LHCN-M2 (cell line): ENCODE results near the gene GTPBP1. TPM values are rescaled to one million over a fixed set of nuclear protein-coding genes. Genes with fewer than 3 reads are reported as not detected.

ENCODE experiments used
- DNase-seq: peaks from one replicate; pipeline ENCODE4 v3.0.0-alpha.2; 2012; ENCODE audit warnings: low read depth
- total RNA-seq: library from RNA; depleted of rRNA; stranded (reverse); fragments of >200 nt; gene quantifications from 2 replicates; pipeline ENCODE4 v1.2.3, GENCODE V29; 2014

The GTPBP1 gene
- total RNA-seq, 1 experiment from 2014 or later = 24.5 TPM

DNA sequence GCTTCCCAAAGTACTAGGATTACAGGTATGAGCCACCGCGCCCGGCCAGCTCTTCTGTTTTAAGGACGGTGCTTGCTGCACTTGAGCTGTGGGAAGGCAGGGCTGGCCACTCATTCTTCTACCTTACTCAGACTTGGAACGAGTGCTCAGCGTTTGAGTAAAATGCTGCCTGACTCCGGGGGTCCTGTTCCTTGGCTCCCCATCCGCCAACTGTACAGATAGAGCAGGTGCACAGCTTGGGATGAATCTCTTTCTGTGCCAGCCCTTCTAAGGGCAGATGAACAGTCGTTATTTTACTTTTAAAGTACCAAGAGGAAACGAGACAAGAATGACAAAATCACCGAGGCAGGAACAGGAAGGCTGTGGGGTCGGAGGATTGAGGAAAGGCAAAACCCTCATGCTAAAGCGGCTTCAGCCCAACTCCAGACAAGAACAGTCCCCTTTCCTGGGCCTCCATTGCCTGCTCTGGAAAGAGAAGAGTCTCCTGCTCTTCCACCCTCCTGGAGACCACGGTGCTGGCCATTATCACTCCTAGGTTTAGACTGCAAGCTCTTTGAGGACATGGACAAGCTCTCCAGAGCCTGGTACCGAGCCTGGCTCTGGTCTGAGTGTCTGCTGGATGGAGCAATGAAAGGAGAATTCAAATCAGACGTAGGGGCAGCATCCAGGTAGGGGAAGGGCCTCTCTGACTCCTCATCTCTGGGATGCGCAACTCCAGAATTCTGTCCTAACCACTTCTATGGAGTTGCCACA, 51.1 kb downstream of the GTPBP1 start:
- DNase-seq = no peak

DNA sequence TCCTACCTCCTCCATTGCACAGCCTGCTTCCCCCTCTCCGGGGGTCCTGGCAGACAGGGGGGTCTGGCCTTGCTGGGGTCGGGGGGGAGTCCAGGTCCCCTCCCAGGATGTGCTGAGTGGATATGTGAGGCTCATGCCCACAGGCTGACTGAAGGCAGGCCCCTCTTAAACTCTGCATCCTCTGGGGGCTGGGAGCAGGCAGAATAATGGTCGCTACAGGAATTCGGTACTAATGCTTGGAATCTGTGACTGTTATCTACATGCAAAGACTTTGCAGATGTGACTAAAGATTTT, 51.7 kb downstream of the GTPBP1 start:
- no peak for DNase-seq

DNA sequence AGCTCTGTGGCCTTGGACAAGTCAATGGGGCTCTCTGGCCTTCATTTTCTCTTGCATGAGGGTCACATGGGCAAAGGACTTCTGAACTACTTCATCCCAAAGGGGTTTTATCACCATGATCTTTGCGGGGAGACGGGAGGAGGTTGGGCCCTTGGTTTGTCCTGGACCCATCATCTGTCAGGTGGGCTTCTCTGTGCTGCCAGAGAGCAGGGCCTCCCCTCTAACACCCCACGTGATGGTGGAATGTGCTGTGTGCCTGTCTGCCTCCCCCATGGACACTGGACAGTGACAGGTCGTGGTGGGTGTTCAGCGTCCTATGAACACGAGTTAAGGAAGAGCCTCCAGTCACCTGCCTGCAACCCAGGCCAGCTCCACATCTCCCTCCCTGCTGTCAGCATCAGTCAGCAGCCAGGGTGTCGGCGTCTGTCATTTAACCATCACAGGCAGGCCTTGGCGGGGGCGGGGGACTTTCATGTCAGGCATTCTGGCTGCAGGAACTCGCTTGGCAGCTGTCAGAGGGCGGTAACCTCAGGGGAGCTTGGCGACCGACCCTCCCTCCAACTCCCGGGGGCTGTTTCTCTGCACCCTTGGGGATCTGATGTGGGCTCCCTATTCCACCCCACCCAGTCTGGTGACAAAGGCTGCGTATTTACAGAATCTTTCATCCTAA, 52.7 kb downstream of the GTPBP1 start:
- no peak for DNase-seq

DNA sequence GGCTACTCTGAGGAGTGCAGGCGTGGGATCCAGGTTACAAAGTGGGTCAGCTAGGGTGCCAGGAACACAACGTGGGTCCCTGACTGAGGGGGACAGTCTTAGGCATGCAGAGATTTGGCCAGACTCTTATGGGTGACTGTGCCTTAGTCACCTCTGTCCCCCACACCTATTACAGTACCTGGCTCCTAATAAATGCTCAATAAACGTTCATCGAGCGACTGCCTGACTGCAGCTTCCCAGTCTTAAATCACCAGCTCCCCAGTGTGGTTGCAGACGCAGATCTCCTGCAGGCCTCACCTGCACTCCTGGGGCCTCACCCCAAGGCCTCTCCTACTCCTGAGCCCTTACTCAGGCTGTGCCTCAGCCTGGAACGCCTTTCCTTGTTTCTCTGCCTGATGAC, 53.3 kb downstream of the GTPBP1 start:
- DNase-seq = no peak

DNA sequence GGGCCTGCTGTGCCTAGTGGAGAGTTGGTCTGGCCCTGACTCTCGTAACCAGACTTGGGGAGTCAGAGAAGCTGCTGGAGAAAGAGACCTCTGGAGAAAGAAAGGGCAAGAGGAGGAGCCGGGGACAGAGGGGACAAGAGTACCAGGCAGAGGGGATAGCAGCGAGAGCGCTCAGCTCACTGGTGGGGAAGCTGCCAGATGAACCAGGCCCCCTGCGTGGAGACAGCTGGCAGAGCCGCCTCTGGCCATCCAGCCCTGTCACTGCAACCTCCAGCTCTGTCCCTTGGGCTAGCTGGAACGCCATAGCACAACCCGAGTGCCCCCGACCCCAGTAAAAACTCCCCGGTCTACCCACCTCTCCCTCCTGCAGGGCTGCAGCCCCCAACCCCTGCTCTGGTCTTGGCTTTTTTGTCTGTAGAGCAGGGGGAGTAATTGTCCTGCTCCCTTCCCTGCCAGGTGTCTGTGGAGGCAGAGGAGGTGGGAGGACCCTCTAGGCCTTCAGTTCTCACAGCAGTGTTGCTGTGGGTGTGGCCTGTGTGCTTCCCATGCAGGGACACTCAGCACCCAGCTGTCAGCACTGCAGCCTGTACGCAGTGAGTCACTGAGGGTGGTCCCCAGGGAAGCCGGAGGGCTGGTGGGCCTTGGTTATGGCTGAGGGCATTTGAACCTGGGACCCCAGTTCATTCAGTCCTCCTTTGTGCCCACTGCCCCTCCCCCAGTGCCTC, 54.9 kb downstream of the GTPBP1 start:
- peak; percentile 86 for DNase-seq

DNA sequence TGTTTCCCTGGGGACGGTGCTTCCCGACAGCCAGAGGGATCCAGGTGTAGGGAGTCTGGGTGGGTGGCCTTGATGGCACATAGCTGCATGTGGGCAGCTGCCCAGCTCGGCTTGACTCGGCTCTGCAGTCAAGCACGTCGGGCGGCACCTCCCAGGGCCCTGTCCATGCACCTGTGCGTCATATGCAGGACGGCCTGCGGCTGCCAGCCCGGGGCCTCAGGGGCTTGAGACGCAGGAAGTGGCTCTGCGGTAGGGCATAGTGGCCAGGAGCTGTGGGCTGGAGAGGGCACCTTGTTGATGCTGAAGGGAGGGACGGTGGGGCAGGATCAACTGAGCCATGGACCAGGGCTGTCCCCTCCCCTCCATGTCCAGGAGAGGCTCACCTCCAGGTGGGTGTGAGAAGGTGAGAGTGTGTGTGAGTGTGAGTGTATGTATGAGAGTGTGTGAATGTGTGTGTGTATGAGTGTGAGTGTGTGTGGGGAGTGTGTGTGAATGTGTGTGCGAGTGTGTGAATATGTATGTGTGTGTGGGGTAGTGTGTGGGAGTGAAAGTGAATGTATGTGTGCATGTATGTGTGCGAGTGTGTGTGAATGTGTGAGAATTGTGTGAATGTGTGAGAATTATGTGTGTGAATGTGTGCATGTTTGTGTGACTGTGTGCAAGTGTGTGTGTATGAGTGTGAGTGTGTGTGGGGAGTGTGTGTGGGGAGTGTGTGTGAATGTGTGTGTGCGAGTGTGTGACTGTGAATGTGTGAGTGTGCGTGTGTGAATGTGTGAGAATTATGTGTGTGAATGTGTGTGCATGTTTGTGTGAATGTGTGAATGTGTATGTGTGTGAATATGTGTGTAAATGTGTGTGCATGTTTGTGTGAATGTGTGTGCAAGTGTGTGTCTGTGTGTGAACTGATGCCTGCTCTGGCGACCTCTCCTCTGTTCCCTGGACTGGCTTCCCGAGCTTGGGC, 55.7 kb downstream of the GTPBP1 start:
- DNase-seq = no peak

DNA sequence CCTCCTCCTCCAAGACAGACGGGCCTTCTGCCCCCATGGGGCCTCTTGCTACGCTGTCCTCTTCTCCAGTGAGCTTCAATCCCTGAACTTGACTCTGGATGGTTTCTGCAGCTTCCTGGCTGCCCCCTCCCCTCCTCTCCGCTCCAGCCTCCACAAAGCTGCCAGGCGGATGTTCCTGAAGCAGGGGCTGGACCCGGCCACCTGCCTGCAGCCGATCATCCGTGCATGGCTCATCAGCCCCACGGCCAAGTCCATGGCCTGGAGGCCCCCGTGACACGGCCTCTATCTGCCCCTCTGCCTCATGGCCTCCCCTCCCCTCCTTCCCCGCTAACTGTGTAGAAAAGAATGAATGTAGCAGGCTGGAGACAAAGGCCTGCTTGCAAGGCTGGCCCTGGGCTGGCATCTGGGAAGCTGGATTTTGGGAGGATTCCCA, 56.8 kb downstream of the GTPBP1 start:
- no peak for DNase-seq

DNA sequence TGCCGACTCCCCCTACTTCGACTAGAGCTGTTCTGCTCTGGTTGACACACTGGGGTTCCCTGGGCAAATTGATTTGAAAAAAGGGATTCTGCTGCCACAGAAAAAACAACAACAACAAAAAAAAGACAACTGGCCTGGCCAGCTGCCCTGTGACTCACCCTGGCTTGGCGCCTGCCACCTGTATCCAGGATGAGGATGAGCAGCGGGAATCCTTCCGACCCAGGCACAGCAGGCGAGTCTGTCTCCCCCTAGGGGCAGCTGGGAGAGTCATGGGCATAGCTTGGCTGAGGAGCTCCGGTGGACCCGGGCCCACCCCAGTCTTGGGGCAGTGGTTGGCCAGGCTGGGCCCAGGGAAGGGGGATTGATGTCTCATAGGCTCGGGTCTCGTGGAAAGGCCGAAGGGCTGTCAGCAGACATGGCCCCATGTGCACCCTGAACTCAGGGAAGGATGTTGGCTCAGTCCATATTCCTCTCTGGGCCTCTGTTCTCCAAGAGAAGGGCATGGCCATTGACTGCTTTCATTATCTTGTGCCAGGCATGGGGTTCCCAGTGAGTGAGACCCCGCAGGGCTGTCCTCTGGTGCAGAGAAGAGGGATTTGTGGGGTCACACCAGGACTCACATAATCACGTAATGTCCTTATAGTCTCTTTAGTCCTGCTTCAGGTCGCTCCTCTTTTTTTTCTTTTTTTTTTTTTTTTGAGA, 60.5 kb downstream of the GTPBP1 start:
- DNase-seq = peak; percentile 91

DNA sequence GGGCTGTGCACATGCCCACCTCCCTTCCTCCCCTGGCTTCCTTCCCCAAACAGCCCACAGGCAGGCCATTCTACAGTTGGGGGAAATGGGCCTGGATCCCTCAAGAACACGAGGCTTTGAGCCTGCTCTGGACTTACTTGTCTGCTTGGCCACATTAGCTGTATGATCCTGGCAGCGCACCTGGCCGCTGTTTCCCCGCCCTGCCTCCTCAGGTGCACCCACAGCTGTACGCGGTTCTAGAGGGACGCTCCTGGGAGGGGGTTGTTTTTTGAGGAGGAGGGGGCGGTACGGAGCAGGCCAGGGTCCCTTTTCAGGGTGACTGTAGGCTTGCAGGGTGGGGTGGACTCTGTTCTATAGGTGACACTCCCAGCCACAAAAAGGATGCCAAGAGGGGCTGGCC, 61.6 kb downstream of the GTPBP1 start:
- no peak for DNase-seq

DNA sequence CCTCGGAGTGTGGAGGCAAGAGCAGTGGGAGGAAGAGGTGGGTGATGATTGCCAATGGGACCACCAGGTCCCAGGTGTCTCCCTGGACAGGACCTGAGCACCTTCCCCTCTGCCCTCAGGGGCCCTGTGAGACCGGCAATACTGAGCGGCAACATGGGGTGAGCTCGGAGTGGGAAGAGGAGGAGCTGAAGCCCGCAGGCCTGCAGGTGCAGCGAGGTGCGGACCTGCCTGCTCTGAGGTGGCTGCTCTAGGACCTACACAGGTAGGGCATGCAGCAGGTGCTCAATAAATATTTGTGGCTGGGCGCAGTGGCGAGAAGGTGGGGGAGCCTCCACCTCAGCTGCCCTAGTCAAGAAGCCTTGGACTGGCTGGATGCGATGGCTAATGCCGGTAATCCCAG, 62.3 kb downstream of the GTPBP1 start:
- DNase-seq = no peak

DNA sequence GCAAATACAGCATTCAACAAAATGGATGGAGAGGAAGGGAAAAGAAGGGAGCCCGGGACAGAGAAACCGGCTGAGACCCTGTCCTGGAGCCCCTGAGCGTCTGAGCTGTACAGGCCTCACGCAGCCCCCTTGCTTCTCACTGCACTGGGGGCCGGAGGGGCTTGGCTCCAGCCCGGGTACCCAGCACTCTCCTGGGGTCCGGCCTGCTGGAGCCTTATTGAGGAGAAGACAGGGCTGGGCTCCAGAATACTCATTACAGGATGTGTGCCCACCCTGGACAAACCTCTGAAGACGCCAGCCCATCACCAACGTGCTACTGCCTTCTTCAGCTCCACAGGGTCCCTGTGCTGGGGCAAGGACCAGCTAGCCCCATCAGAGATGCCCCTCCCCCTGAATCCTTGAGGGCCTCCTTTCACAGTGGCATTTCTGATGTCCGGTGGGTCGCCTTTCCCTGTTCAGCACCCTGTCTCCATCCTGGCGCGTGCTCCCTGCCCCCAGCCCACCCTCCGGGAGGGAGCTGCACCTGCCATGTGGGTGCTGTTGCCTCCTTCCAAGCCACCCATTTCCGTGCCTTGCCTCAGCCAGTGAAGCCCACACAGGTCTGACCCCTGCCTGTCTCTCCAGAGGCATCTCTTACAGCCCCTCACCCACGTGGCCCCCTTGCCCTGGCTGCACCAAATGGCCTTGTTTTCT, 64.7 kb downstream of the GTPBP1 start:
- no peak for DNase-seq

DNA sequence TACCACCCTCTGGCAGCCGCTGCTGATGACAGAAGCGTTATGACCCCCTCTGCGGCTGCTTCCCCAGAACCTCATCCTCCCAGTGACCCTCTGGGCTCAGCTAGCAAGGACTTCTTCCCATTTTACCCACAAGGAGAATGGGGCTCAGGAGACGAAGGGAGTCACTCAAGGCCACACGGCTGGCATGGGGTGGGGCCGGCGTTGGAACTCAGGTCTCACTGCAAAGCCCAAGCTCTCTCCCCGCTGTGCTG, 66.8 kb downstream of the GTPBP1 start:
- no peak for DNase-seq

DNA sequence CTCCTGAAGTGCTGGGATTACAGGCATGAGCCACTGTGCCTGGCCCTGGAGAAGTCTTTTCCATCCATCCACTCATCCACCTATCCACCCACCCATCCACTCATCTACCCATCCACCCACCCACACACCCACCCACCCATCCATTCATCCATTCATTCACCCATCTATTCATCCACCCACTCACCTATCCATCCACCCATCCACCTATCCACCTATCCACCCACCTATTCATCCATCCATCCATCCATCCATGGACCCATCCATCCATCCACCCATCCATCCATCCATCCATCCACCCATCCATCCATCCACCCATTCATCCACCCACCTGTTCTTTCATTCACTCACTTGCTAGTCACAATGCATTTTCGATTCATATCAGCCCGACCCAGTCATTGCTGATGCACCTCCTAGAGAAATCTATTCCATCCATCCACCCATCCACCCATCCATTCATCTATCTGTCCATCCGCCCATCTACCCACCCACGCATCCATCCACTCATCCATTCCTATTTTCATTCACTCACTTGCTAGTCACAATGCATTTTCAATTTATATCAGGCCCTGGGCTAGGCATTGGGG, 67.7 kb downstream of the GTPBP1 start:
- DNase-seq = no peak

DNA sequence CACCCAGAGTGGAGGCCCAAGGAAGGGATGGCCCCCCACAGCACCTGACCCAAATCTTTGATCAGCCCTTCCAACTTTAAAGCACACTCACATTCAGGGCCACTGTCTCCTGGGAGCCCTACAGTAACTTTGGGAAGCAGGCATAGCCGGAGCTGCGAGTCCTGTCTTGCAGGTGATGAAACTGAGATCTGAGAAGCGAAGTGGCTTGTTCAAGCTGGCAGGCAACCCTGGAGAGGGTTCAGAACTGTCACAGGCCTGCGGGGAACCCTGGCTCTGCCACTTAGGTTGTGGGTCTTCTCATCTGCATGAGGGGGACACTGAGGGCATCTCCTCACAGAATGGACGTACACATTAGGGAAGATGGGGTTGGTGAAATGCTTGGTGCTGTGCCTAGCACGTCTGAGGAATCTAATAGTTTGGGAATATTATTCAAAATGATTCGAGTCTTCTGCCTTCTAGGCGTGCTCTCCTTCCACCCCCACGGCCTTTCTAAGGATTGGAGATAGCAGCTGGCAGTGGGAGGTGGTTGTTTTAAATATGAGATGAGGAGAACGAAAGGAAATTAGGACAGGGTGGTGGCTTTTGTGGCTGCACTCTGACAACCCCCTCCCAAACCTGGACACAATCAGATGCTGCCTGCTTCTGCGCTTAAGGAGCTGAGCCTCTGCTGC, 68.9 kb downstream of the GTPBP1 start:
- no peak for DNase-seq

DNA sequence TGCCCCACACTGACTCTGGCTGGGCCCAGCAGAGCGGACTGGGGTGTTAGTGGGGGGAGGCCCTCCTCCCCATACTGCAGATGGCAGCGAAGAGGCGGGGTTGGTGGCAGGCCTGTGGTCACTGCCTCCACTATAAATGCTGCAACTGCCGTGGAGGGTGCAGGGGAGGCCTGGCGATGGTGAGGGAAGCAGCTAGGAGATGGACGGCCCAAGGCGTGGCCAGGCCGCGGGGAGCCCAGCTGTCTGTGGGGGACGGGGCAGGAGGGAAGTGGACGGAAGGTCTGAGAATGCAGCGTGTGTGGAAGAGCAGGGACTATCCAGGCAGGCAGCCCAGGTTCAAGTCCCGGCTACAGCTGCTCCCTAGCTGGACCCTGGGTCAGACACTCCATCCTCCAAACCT, 69.9 kb downstream of the GTPBP1 start:
- DNase-seq = no peak

DNA sequence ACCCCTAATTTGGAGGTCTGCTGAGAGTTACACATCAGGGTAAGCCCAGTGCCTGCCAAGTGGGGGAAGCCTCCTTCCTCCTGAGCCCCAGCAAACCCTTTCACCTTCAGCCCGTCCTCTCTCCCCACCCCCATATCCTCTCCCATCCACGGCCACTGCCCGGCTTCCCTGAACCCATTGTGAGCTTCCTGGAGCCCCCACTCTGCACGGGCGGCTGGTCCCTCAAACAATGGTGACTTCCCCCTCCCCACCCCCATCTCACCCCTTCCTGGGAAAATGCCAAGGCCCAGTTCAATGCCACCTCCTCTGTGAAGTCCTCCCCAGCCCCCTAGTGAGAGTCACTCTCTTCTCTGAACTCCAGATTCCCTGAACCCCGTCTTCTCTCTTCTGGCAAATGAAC, 70.3 kb downstream of the GTPBP1 start:
- DNase-seq = no peak

DNA sequence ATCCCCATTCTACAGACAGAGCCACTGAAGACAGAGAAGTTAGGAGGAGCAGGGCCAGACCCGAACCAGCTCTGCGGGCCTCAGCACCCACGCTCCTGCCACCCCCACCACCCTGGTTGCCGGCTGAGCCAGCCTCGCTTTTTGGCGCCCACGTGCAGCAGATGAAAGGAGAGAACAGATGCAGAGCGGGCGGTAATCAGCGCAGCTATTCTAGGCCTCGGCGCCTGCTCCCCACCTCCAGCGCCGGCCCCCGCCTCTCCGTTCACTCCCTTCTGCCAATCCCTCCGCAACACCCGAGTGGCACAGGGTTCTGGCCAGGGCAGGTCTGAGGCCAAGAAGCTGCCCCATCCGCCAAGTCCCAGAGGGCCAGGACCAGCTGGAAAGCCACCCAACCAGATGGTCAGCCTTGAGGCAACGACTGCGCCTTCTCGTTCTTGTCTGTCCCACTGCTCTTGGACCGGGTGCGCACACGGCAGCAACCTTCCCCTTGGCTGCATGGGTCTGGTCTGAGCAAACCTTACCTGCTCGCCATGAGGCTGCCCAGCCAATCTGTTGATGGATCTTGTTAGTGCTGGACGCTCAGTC, 71.4 kb downstream of the GTPBP1 start:
- no peak for DNase-seq

DNA sequence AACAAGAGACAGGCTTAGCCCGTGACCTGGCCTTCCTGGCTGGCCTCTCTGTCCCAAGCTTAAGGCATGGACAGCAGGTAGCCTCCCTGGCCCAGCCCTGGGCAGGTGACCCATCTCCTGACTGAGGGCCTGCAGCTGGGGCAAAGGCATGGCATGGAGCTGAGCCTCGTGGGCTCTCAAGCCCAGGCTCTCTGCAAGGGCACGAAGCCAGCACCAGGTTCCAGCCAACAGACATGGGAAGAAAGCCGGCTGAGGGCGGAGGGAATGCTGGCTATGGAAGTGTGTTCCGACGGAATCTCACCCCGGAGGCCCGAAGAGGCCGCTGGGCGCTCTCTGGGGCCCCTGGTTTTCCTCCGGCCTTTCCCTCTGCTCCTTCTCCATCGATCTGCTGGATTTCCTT, 75.3 kb downstream of the GTPBP1 start:
- no peak for DNase-seq

DNA sequence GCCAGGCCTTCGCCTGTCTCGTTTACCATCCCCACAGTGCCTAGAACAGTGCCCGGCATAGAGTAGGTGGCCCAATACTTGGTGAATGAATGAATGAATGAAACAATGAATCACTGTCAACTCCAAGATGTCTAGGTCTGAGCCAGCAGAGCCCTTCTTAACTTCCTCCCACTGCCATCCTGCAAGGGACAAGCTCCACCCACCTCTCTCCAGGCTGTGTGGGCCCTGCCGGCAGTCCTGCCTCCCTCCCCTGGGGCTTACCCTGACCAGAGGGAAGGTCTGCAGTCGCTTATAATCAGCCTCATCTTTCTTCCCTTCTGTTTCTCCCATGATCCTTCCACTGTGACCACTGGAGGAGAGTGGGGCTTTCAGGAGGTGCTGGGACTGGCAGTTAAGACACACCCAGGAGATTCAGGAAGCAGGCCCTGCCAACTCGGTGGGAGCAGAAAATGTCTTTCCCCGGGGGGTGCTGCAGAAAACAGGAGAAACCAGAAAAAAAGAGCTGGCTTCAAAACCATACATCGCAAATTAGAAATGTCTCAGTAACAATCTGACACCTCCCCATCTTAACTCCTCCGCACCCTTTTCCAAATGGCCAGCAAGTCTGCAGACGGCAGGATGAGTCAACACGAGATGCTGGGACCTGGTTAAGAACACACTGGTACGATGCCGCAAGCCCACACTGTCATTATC, 76.8 kb downstream of the GTPBP1 start:
- peak; percentile 57 for DNase-seq
